A549 treated with AZD2906 at 1 μM for 4 hours (cell line): Measurements from ENCODE around the gene CCT3. TPM values are rescaled to one million over a fixed set of nuclear protein-coding genes. Genes with fewer than 3 reads are reported as not detected.

Experiments
- total RNA-seq: library from RNA; stranded (reverse); fragments of 200-300 nt; extraction: Qiagen RNA extraction; gene quantifications from 5 replicates; pipeline ENCODE4 v1.2.3, GENCODE V29; 2022

Gene CCT3
- 364 to 420 TPM (median 388 TPM) in 5 replicates for total RNA-seq

DNA sequence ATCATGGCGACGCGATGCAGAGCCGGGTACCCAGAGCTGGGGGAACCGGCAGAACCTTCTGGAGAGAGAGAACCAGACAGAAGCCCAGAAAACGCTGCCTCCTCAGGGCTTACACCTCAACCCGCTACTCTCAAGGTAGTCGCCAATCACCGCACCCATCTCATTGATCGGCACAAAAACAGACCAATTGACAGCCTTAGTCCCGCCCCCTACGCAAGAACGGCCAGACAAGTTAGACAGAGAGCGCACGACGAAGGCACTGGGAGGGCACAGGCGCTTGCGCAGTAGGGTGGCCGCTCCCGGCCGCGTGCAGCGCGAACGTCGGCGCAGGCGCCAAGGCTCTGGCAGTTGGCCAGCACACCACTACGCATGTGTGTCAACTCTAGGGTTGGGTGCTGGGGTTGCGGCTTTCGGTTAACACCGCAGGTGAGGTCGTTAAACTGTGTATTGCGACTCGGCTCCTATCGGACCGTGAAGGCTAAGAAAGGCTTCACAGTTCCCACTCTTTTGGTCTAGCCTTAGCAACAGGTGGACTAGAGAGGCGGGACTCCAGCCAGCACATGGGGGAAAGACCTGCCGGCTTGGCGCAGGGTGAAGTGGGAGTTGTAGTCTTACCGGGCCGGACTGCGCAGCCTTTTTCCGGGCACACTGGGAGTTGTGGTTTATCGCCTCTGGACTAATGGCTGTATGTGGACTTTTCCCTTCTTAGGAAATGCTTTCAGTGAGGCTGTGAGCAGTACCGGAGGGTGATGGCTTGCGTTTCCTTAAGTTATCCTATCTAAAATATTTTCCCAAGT, at the start of gene CCT3, which contains the start of gene TSACC:
Gene CCT3 (minus strand): TSS at position 113 of the 797 bp plus-strand sequence. CDS start 108 bp downstream, at position 5.
Gene TSACC (plus strand): TSS at position 347 of the 797 bp plus-strand sequence. CDS start 1,232 bp downstream, outside the sequence.

GRCh38 chr1:156368889-156369684, 31.0 kb upstream of the CCT3 start, which contains the start of gene RHBG:
RHBG (plus strand) TSS chr1:156369211; CDS start chr1:156369250, 39 bp downstream.

DNA sequence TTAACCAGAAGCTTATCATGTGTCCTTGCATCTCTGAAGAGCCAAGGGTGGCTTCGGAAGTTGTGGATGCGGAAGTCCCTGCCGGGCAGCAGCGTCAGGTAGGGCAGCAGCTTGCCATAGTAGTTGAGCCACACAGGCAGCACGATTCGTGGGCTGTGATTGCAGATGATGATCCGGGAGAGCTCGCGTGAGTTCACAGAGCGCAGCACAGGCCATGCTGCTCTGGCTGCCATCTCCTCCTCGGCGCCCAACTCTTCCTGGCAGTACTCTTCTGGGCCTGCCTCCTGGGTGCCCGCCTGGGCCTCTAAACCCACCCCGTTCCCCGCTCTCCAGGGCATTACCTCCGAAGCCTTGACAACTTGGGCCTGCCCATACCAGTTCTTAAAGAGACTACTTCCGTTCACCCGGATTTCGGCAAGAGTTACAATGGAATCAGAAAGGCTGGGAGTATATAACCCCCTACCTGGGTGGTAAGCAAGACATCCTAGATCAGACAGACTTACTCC, 39.2 kb downstream of the CCT3 start, which contains the start of gene VHLL:
Gene VHLL (minus strand): TSS at position 456 of the 506 bp plus-strand sequence. CDS start 118 bp downstream, at position 338.

GRCh38 chr1:156295391-156295947, 42.6 kb downstream of the CCT3 start, which contains the start of gene GLMP:
GLMP (minus strand) TSS chr1:156295679; CDS start chr1:156295645, 34 bp downstream.

DNA sequence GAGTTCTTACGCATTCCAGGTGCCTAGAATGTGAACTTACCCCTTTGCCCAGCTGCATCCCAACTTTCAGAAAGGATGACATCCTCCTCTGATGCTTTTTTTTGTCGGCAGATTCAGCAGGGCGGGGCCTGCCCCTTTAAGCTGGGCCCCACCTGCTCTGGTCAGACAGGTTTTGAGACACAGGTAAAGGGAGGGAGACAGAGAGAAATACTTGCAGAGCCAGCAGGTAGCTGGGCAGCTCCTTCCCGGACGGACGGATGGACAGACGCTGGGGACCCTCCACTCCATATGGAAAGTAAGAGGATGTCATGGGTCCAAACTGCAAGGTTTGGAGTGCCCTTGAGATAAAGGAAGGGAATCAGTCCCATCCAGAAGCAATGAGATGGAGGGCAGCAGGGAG, 54.0 kb downstream of the CCT3 start, which contains the start of gene TMEM79:
Gene TMEM79 (plus strand): TSS at position 214 of the 400 bp plus-strand sequence. CDS start 902 bp downstream, outside the sequence.

GRCh38 chr1:156282479-156283222, 55.4 kb downstream of the CCT3 start, which contains the start of gene SMG5:
SMG5 (minus strand) TSS chr1:156282825; CDS start chr1:156282680, 145 bp downstream.

Other genes with a start within 250 kb of the CCT3 start
- 703 to 786 TPM (median 771 TPM) in 5 replicates for gene LMNA, start 223.6 kb downstream of the CCT3 start, total RNA-seq
- gene SEMA4A, start 184.7 kb downstream of the CCT3 start, total RNA-seq: 0.34 to 0.69 TPM (median 0.40 TPM) in 5 replicates
- gene SLC25A44, start 144.2 kb downstream of the CCT3 start, total RNA-seq: 24.4 to 29.9 TPM (median 27.4 TPM) in 5 replicates
- gene PMF1, start 125.3 kb downstream of the CCT3 start, total RNA-seq: 57.2 to 60.2 TPM (median 59.0 TPM) in 5 replicates
- gene BGLAP, start 96.1 kb downstream of the CCT3 start, total RNA-seq: 0.15 to 0.37 TPM (median 0.32 TPM) in 5 replicates
- 1.9 to 4.6 TPM (median 4.2 TPM) in 5 replicates for gene PAQR6, start 90.2 kb downstream of the CCT3 start, total RNA-seq
- gene SMG5, start 55.5 kb downstream of the CCT3 start, total RNA-seq: 38.1 to 44.8 TPM (median 41.8 TPM) in 5 replicates
- gene TMEM79, start 54.0 kb downstream of the CCT3 start, total RNA-seq: 5.8 to 8.9 TPM (median 7.9 TPM) in 5 replicates
- gene GLMP, start 42.6 kb downstream of the CCT3 start, total RNA-seq: 33.4 to 48.1 TPM (median 43.3 TPM) in 5 replicates
- gene VHLL, start 39.0 kb downstream of the CCT3 start, total RNA-seq: not detected in 5 replicates
- 2.0 to 2.7 TPM (median 2.0 TPM) in 5 replicates for gene TSACC, start 234 bp upstream of the CCT3 start, total RNA-seq
- gene RHBG, start 30.9 kb upstream of the CCT3 start, total RNA-seq: not detected in 5 replicates
- gene MEF2D, start 162.5 kb upstream of the CCT3 start, total RNA-seq: 24.3 to 33.5 TPM (median 30.3 TPM) in 5 replicates
- 13.7 to 19.1 TPM (median 15.6 TPM) in 5 replicates for gene IQGAP3, start 234.3 kb upstream of the CCT3 start, total RNA-seq
- gene TTC24, start 241.4 kb upstream of the CCT3 start, total RNA-seq: not detected in 5 replicates